ENCODE results near the gene ARHGEF7.

- no peak for TF ChIP-seq ZNF232 (CRISPR knock-in tag; IDR thresholded peaks at IDR 0.05)
- no peak for TF ChIP-seq ZNF121 (CRISPR knock-in tag; IDR thresholded peaks at IDR 0.05)
- no peak for TF ChIP-seq ZNF263 (CRISPR knock-in tag; IDR thresholded peaks at IDR 0.05; ENCODE audit: low read depth)
- TF ChIP-seq CTCF (IDR thresholded peaks at IDR 0.05) = no peak
These were observed 68.1 kb downstream of the ARHGEF7 start for GRCh38 chr13:111183087-111183645.
